NCI-H2171 (cell line): Measurements from ENCODE around the gene TMEM256.
"Not testable (repeated sequence)": the region's sequence is repeated elsewhere in the genome, so short reads cannot be mapped to it uniquely, and the experiment has no call there.

Experiments used
- DNase-seq: peaks from one replicate; lab custom pipeline; 2025; lab: John Stamatoyannopoulos, UW

TMEM256 gene

GRCh38 chr17:7383371-7383741 lies 20.5 kb downstream of the TMEM256 start:
- no peak for DNase-seq

GRCh38 chr17:7382901-7383300 lies 21.0 kb downstream of the TMEM256 start:
- DNase-seq: no peak

- DNase-seq: no peak
Observed at GRCh38 chr17:7380855-7381683, 22.8 kb downstream of the TMEM256 start, which contains the start of gene TNK1. Gene TNK1 (plus strand): TSS chr17:7381089. CDS start chr17:7382927, 1,838 bp downstream.

GRCh38 chr17:7380321-7380720 lies 23.6 kb downstream of the TMEM256 start:
- no peak for DNase-seq

- DNase-seq: no peak
Observed at GRCh38 chr17:7379134-7379533, 24.8 kb downstream of the TMEM256 start.

GRCh38 chr17:7374353-7374752 lies 29.5 kb downstream of the TMEM256 start:
- DNase-seq: no peak

GRCh38 chr17:7370853-7371252 lies 33.0 kb downstream of the TMEM256 start:
- no peak for DNase-seq

- DNase-seq: no peak
Observed at GRCh38 chr17:7369825-7370224, 34.1 kb downstream of the TMEM256 start.

GRCh38 chr17:7368599-7368994 lies 35.3 kb downstream of the TMEM256 start:
- not testable (repeated sequence) for DNase-seq

- no peak for DNase-seq
Observed at GRCh38 chr17:7367918-7368598, 35.8 kb downstream of the TMEM256 start.

- no peak for DNase-seq
Observed at GRCh38 chr17:7367083-7367482, 36.8 kb downstream of the TMEM256 start.

GRCh38 chr17:7365963-7366362 lies 37.9 kb downstream of the TMEM256 start:
- DNase-seq: not testable (repeated sequence)

- DNase-seq: no peak
Observed at GRCh38 chr17:7363311-7363710, 40.6 kb downstream of the TMEM256 start.

GRCh38 chr17:7361906-7362305 lies 42.0 kb downstream of the TMEM256 start:
- no peak for DNase-seq

GRCh38 chr17:7357381-7357780 lies 46.5 kb downstream of the TMEM256 start:
- DNase-seq: no peak

- no peak for DNase-seq
Observed at GRCh38 chr17:7356756-7357155, 47.1 kb downstream of the TMEM256 start.

- no peak for DNase-seq
Observed at GRCh38 chr17:7356072-7356549, 47.8 kb downstream of the TMEM256 start.

- DNase-seq: no peak
Observed at GRCh38 chr17:7355573-7355972, 48.3 kb downstream of the TMEM256 start.

GRCh38 chr17:7355053-7355452 lies 48.8 kb downstream of the TMEM256 start, which contains the start of gene TMEM95:
Gene TMEM95 (plus strand): TSS chr17:7355156. CDS start chr17:7355205, 49 bp downstream.
- DNase-seq: no peak

- no peak for DNase-seq
Observed at GRCh38 chr17:7354262-7354843, 49.5 kb downstream of the TMEM256 start.
